PC-9 (cell line): ENCODE data around the gene AHCTF1. TPM values are rescaled to one million over a fixed set of nuclear protein-coding genes. Genes with fewer than 3 reads are reported as not detected.

ENCODE experiments used
- BruUV-seq: library from RNA; stranded (reverse); fragments of 400-500 nt; replicated peaks from 2 replicates; lab custom pipeline; 2021; lab: Mats Ljungman, UMichigan
- CTCF ChIA-PET: fragments of 300-600 bp; sonication (Branson Sonifier 250); formaldehyde crosslinking; loops from one replicate; lab custom pipeline; 2022; ENCODE audit warnings: antibody characterized with exemption; lab: Charles Lee
- POLR2A ChIA-PET: fragments of 300-600 bp; sonication (Branson Sonifier 250); formaldehyde crosslinking; loops from one replicate; lab custom pipeline; 2022; ENCODE audit warnings: antibody characterized with exemption; ENCODE audit not compliant: unreplicated experiment; lab: Charles Lee
- DNase-seq, 2 experiments: peaks; one replicate each; pipeline versions ENCODE4 v3.0.0 to v3.0.0-alpha.2; 2015 to 2022; ENCODE audit warnings: mixed read lengths in 1 of 2
- H2AFZ ChIP-seq: fragments of 200-600 bp; sonication (generic); 2 replicates; pipeline ENCODE4 v1.8.1; 2017; ENCODE audit warnings: antibody characterized with exemption
- H3F3A ChIP-seq: fragments of 200-600 bp; sonication (generic); 2 replicates; pipeline ENCODE4 v1.8.1; 2017; ENCODE audit warnings: antibody characterized with exemption, mild to moderate bottlenecking, low read depth; ENCODE audit not compliant: insufficient read depth
- H3K27ac ChIP-seq: fragments of 200-600 bp; sonication (generic); 2 replicates; pipeline ENCODE4 v1.6.1; 2016; ENCODE audit warnings: mixed run types
- H3K27me3 ChIP-seq: fragments of 200-600 bp; sonication (generic); 2 replicates; pipeline ENCODE4 v1.6.1; 2016; ENCODE audit warnings: low read depth, mixed run types; ENCODE audit not compliant: insufficient read depth
- H3K36me3 ChIP-seq: fragments of 200-600 bp; sonication (generic); 2 replicates; pipeline ENCODE4 v1.6.1; 2016; ENCODE audit warnings: low read depth, mixed run types
- H3K4me1 ChIP-seq: fragments of 200-600 bp; sonication (generic); replicated peaks from 2 replicates; pipeline ENCODE4 v1.6.1; 2016; ENCODE audit warnings: mixed run types; ENCODE audit not compliant: insufficient read depth
- H3K4me2 ChIP-seq: fragments of 200-600 bp; sonication (generic); 2 replicates; pipeline ENCODE4 v1.6.1; 2017; ENCODE audit warnings: mixed run types
- H3K4me3 ChIP-seq: fragments of 200-600 bp; sonication (generic); 2 replicates; pipeline ENCODE4 v1.6.1; 2016; ENCODE audit warnings: mixed run types
- H3K79me2 ChIP-seq: fragments of 200-600 bp; sonication (generic); 2 replicates; pipeline ENCODE4 v1.6.1; 2017; ENCODE audit warnings: low read depth, mixed run types
- H3K9me2 ChIP-seq: fragments of 200-600 bp; sonication (generic); 2 replicates; pipeline ENCODE4 v1.8.1; 2017; ENCODE audit warnings: mild to moderate bottlenecking; ENCODE audit not compliant: insufficient read depth
- H3K9me3 ChIP-seq: fragments of 200-600 bp; sonication (generic); 2 replicates; pipeline ENCODE4 v1.8.1; 2016; ENCODE audit warnings: low read depth; ENCODE audit not compliant: insufficient read depth
- H4K20me1 ChIP-seq: fragments of 200-600 bp; sonication (generic); 2 replicates; pipeline ENCODE4 v1.8.1; 2017; ENCODE audit not compliant: insufficient read depth
- EZH2 ChIP-seq: fragments of 200-600 bp; sonication (generic); IDR thresholded peaks from 2 replicates; pipeline ENCODE4 v1.8.0; 2017; ENCODE audit warnings: antibody characterized with exemption, low read depth
- intact Hi-C: fragments of 100-400 bp; cut with micrococcal nuclease; formaldehyde crosslinking; loops from one replicate; pipeline ENCODE4 v1.10.0; 2022; ENCODE audit not compliant: unreplicated experiment
- total RNA-seq: library from RNA; stranded (reverse); gene quantifications from 2 replicates; pipeline ENCODE4 v1.2.3, GENCODE V29; 2021
- TF ChIP-seq, protein P1 (sequence below): fragments of 200-600 bp; sonication (generic); conservative IDR thresholded peaks from 2 replicates; pipeline ENCODE4 v1.6.1; 2017; ENCODE audit warnings: mixed run types, antibody characterized with exemption, mild to moderate bottlenecking, moderate library complexity

The AHCTF1 gene
- total RNA-seq, 1 experiment from 2014 or later = 34.3 TPM

DNA sequence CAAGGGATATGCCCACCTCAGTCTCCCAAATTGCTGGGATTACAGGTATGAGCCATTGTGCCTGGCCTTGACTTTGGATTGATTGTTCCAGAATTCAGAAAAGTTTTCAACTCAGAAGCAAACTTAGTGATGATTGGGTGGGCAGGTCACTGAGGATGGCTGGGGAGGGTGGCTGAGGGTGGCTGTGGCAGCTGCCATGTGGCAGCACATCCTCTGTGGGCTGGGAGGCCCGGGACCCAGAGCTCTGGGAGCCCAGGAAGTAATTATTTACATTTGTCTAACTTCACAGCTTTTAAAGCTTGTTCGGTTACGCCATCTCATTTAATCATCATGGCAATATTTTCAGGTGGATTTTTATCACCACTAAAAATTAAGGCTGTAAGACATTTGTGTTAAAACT is 131.4 kb downstream of the AHCTF1 start:
- intact Hi-C loops = no loop called here
- no TSS peak for BruUV-seq
- no peak overlapping the region for H3K4me2 ChIP-seq
- no peaks in the 10 kb centered on the region; the same call in 1 of the 2 replicates for H3K27me3 ChIP-seq
- no peak overlapping the region for H3K27ac ChIP-seq
- no peaks in the 10 kb centered on the region for H4K20me1 ChIP-seq
- ChIA-PET POLR2A (no interaction called here), CTCF (no interaction called here)
- no peaks in the 10 kb centered on the region for H3K36me3 ChIP-seq
- TF ChIP-seq, protein P1, sequence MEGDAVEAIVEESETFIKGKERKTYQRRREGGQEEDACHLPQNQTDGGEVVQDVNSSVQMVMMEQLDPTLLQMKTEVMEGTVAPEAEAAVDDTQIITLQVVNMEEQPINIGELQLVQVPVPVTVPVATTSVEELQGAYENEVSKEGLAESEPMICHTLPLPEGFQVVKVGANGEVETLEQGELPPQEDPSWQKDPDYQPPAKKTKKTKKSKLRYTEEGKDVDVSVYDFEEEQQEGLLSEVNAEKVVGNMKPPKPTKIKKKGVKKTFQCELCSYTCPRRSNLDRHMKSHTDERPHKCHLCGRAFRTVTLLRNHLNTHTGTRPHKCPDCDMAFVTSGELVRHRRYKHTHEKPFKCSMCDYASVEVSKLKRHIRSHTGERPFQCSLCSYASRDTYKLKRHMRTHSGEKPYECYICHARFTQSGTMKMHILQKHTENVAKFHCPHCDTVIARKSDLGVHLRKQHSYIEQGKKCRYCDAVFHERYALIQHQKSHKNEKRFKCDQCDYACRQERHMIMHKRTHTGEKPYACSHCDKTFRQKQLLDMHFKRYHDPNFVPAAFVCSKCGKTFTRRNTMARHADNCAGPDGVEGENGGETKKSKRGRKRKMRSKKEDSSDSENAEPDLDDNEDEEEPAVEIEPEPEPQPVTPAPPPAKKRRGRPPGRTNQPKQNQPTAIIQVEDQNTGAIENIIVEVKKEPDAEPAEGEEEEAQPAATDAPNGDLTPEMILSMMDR = no peak
- no peak for TF ChIP-seq EZH2
- no peaks in the 10 kb centered on the region for H3K9me3 ChIP-seq
- H3K4me3 ChIP-seq = no peak overlapping the region
- H3K4me1 ChIP-seq = no peaks in the 10 kb centered on the region
- no peak for DNase-seq
- no peaks in the 10 kb centered on the region for H3K79me2 ChIP-seq
- no peaks in the 10 kb centered on the region for H3F3A ChIP-seq
- no peaks in the 10 kb centered on the region for H3K9me2 ChIP-seq
- H2AFZ ChIP-seq = no peak overlapping the region

GRCh38 chr1:246798606-246799496 is 132.9 kb downstream of the AHCTF1 start:
- Histone ChIP-seq H4K20me1 (no peaks in the 10 kb centered on the region), H3F3A (no peaks in the 10 kb centered on the region), H3K27ac (no peak overlapping the region), H3K9me2 (no peaks in the 10 kb centered on the region), H3K4me2 (no peak overlapping the region), H3K27me3 (no peaks in the 10 kb centered on the region), H3K4me1 (0 out of 2 replicates have a peak, but pooled peaks cover 9% of the 10 kb centered on the region), H3K36me3 (no peaks in the 10 kb centered on the region), H3K4me3 (no peak overlapping the region), H2AFZ (no peak overlapping the region), H3K9me3 (no peaks in the 10 kb centered on the region), H3K79me2 (no peaks in the 10 kb centered on the region)
- BruUV-seq = no TSS peak
- CTCF ChIA-PET = no interaction called here
- TF ChIP-seq, protein P1 = no peak
- no peak for TF ChIP-seq EZH2
- DNase-seq = no peak
- intact Hi-C loops = no loop called here
- POLR2A ChIA-PET = no interaction called here

GRCh38 chr1:246798107-246798506 is 133.6 kb downstream of the AHCTF1 start:
- H3K4me1 ChIP-seq = 0 out of 2 replicates have a peak, but pooled peaks cover 9% of the 10 kb centered on the region
- no peaks in the 10 kb centered on the region for H3F3A ChIP-seq
- BruUV-seq = no TSS peak
- no peaks in the 10 kb centered on the region for H3K27me3 ChIP-seq
- H4K20me1 ChIP-seq = no peaks in the 10 kb centered on the region
- no peak overlapping the region for H3K4me2 ChIP-seq
- no peaks in the 10 kb centered on the region for H3K36me3 ChIP-seq
- intact Hi-C loops = no loop called here
- TF ChIP-seq, protein P1 = no peak
- no peak for TF ChIP-seq EZH2
- no peaks in the 10 kb centered on the region for H3K9me2 ChIP-seq
- H3K79me2 ChIP-seq = no peaks in the 10 kb centered on the region
- no peaks in the 10 kb centered on the region for H3K9me3 ChIP-seq
- H3K27ac ChIP-seq = no peak overlapping the region
- DNase-seq = no peak
- no peak overlapping the region for H2AFZ ChIP-seq
- CTCF ChIA-PET = no interaction called here
- POLR2A ChIA-PET = no interaction called here
- no peak overlapping the region for H3K4me3 ChIP-seq
